GM12878 (cell line): ENCODE results near the gene PRR14L. TPM values are rescaled to one million over a fixed set of nuclear protein-coding genes. Genes with fewer than 3 reads are reported as not detected.

ENCODE experiments used
- BCL3 ChIP-seq: IDR thresholded peaks from 2 replicates; pipeline ENCODE4 v1.6.1; 2011; ENCODE audit warnings: borderline replicate concordance, low read depth, mild to moderate bottlenecking, moderate library complexity, low read length; ENCODE audit not compliant: insufficient read depth, poor library complexity, severe bottlenecking
- BMI1 ChIP-seq: fragments of 450-650 bp; IDR thresholded peaks from 2 replicates; pipeline ENCODE4 v1.6.1; 2016; ENCODE audit warnings: mild to moderate bottlenecking, moderate library complexity, borderline replicate concordance
- CREB1 ChIP-seq: IDR thresholded peaks from 2 replicates; pipeline ENCODE4 v1.6.1; 2012; ENCODE audit warnings: low read depth, mild to moderate bottlenecking, inconsistent platforms
- DPF2 ChIP-seq: fragments of 450-650 bp; IDR thresholded peaks from 2 replicates; pipeline ENCODE4 v1.6.1; 2017; ENCODE audit warnings: mild to moderate bottlenecking
- E4F1 ChIP-seq: fragments of 450-650 bp; IDR thresholded peaks from 2 replicates; pipeline ENCODE4 v1.6.1; 2018; ENCODE audit warnings: borderline replicate concordance, mild to moderate bottlenecking; ENCODE audit not compliant: partially characterized antibody
- EGR1 ChIP-seq, 2 experiments: IDR thresholded peaks; 1 replicate in 1 of 2; 2 replicates in 1 of 2; pipeline ENCODE4 v1.6.1; 2011 to 2012; ENCODE audit warnings: low read depth in 2 of 2, low read length in 2 of 2, borderline replicate concordance in 1 of 2, mild to moderate bottlenecking in 1 of 2, moderate library complexity in 1 of 2
- GATAD2B ChIP-seq: fragments of 450-650 bp; conservative IDR thresholded peaks from 2 replicates; pipeline ENCODE4 v1.6.1; 2017; ENCODE audit warnings: low read depth, mild to moderate bottlenecking, moderate library complexity
- HCFC1 ChIP-seq: fragments of 150-350 bp; IDR thresholded peaks from 2 replicates; pipeline ENCODE4 v1.6.1; 2014; ENCODE audit warnings: low read length
- HDAC6 ChIP-seq: fragments of 200-600 bp; sonication (generic); IDR thresholded peaks from one replicate; pipeline ENCODE4 v1.8.0; 2017; ENCODE audit warnings: antibody characterized with exemption; ENCODE audit not compliant: unreplicated experiment
- KLF5 ChIP-seq: fragments of 450-650 bp; IDR thresholded peaks from 2 replicates; pipeline ENCODE4 v1.6.1; 2014; ENCODE audit warnings: mild to moderate bottlenecking; ENCODE audit not compliant: partially characterized antibody
- LARP7 ChIP-seq: fragments of 450-650 bp; IDR thresholded peaks from 2 replicates; pipeline ENCODE4 v1.6.1; 2017; ENCODE audit warnings: mild to moderate bottlenecking
- NR2F1 ChIP-seq: fragments of 450-650 bp; conservative IDR thresholded peaks from 2 replicates; pipeline ENCODE4 v1.6.1; 2017; ENCODE audit warnings: mild to moderate bottlenecking
- NRF1 ChIP-seq: conservative IDR thresholded peaks from 2 replicates; pipeline ENCODE4 v1.6.1; 2011; ENCODE audit warnings: mild to moderate bottlenecking, low read depth, low read length, improper control_type of control experiment
- PAX5 ChIP-seq: IDR thresholded peaks from 2 replicates; pipeline ENCODE4 v1.6.1; 2011; ENCODE audit warnings: low read depth, low read length, borderline replicate concordance
- PKNOX1 ChIP-seq: fragments of 450-650 bp; IDR thresholded peaks from 2 replicates; pipeline ENCODE4 v1.6.1; 2016; ENCODE audit warnings: mild to moderate bottlenecking
- PML ChIP-seq: IDR thresholded peaks from 2 replicates; pipeline ENCODE4 v1.6.1; 2012; ENCODE audit warnings: low read length, inconsistent platforms
- POLR2A ChIP-seq: IDR thresholded peaks from 2 replicates; pipeline ENCODE4 v1.6.1; 2011; ENCODE audit warnings: low read depth, mild to moderate bottlenecking, low read length
- POU2F2 ChIP-seq: IDR thresholded peaks from 3 replicates; pipeline ENCODE4 v1.6.1; 2011; ENCODE audit warnings: low read depth, mild to moderate bottlenecking, low read length, borderline replicate concordance
- RBBP5 ChIP-seq: fragments of 200-600 bp; sonication (generic); conservative IDR thresholded peaks from 2 replicates; pipeline ENCODE4 v1.6.1; 2016
- SKIL ChIP-seq: fragments of 450-650 bp; IDR thresholded peaks from 2 replicates; pipeline ENCODE4 v1.6.1; 2017; ENCODE audit warnings: mild to moderate bottlenecking, low read depth, inconsistent platforms; ENCODE audit not compliant: poor library complexity, severe bottlenecking
- SUZ12 ChIP-seq: fragments of 200-600 bp; sonication (generic); IDR thresholded peaks from one replicate; pipeline ENCODE4 v1.6.1; 2018; ENCODE audit warnings: antibody characterized with exemption, mild to moderate bottlenecking; ENCODE audit not compliant: unreplicated experiment
- TCF12 ChIP-seq: IDR thresholded peaks from 2 replicates; pipeline ENCODE4 v1.6.1; 2011; ENCODE audit warnings: low read depth, mild to moderate bottlenecking, low read length
- YY1 ChIP-seq: IDR thresholded peaks from 2 replicates; pipeline ENCODE4 v1.6.1; 2011; ENCODE audit warnings: low read depth, mild to moderate bottlenecking, low read length
- ZNF207 ChIP-seq: fragments of 450-650 bp; IDR thresholded peaks from 2 replicates; pipeline ENCODE4 v1.6.1; 2014; ENCODE audit warnings: antibody characterized with exemption, mild to moderate bottlenecking, borderline replicate concordance
- polyA plus RNA-seq, 11 experiments: library from polyadenylated mRNA; depleted of rRNA in 4 of 11; unstranded in 6 of 11; stranded (reverse) in 5 of 11; fragments of >200 nt; fragmentation: Nextera tagmentation in 4 of 11; fragmentation: Illumina TruSeq in 1 of 11; extraction: Ambion mirVana in 4 of 11; extraction: Trizol in 1 of 11; gene quantifications; 1 replicate in 1 of 11; 2 replicates in 10 of 11; pipeline versions ENCODE4 v1.2.1 to v1.2.3, GENCODE V29; 2011 to 2016; ENCODE audit warnings: inconsistent platforms in 2 of 11, missing spikeins in 2 of 11, low read depth in 1 of 11
- total RNA-seq, 4 experiments: library from RNA; depleted of rRNA in 3 of 4; stranded (reverse); fragments of >200 nt in 3 of 4; fragmentation: Illumina TruSeq in 1 of 4; extraction: Trizol in 1 of 4; gene quantifications; 2 replicates each; pipeline versions ENCODE4 v1.2.1 to v1.2.3, GENCODE V29; 2013 to 2021

The PRR14L gene
- total and polyA plus RNA-seq, 10 of the 15 experiments (the other 5 are each of a cell fraction or from before 2014, with no cell fraction given): 4.2 to 49.0 (median 21.4) TPM

- TF ChIP-seq NR2F1 (peak; percentile 77), PAX5 (peak; percentile 82), SUZ12 (no peak), NRF1 (peak; percentile 36), HDAC6 (no peak), DPF2 (peak; percentile 68; the same call in 1 of the 2 replicates), ZNF207 (peak; percentile 59; the same call in 1 of the 2 replicates), TCF12 (0 out of 2 replicates have a peak, but pooled peaks have one; percentile 40), PKNOX1 (no peak), POLR2A (peak; percentile 99), KLF5 (no peak), GATAD2B (peak; percentile 95), CREB1 (peak; percentile 57), POU2F2 (peak; percentile 24; the same call in 1 of the 3 replicates), SKIL (no peak), LARP7 (peak; percentile 74; the same call in 1 of the 2 replicates), BCL3 (peak; percentile 35), E4F1 (peak; percentile 91), EGR1 (IDR thresholded peaks at IDR 0.05; ENCODE audit: borderline replicate concordance in 1 of 2, low read depth in 2 of 2, low read length in 2 of 2) (peak; percentile 76 to 100), BMI1 (no peak), PML (peak; percentile 91; the same call in 1 of the 2 replicates), HCFC1 (peak; percentile 66), RBBP5 (no peak), YY1 (peak; percentile 68)
These were observed at the start of gene PRR14L (continued) for GRCh38 chr22:31749636-31750364.
